ENCODE results near the gene CSNK1A1L. TPM values are rescaled to one million over a fixed set of nuclear protein-coding genes. Genes with fewer than 3 reads are reported as not detected.

Gene CSNK1A1L
- total and polyA plus RNA-seq, 2 of the 13 experiments (the other 11 are each of a cell fraction or from before 2014, with no cell fraction given), result not detected

GRCh38 chr13:37070956-37071355, 34.5 kb downstream of the CSNK1A1L start:
- FAIRE-seq (no peak), DNase-seq (ENCODE audit: low spot score) (no peak), ATAC-seq (no peak)
- Histone ChIP-seq H4K20me1 (ENCODE audit: insufficient read depth, low read length) (no peaks in the 10 kb centered on the region), H3K27ac (ENCODE audit: extremely low read length, insufficient read depth, low read length) (no peak overlapping the region), H3K36me3 (replicated peaks in 1 of 2; ENCODE audit: control insufficient read depth in 1 of 2, insufficient read depth in 2 of 2, low read length in 2 of 2) (no peaks in the 10 kb centered on the region), H3K9me3 (ENCODE audit: low read length) (no peaks in the 10 kb centered on the region), H3K4me1 (ENCODE audit: insufficient read depth, low read length) (peaks cover 15% of the 10 kb centered on the region), H3K4me2 (ENCODE audit: low read depth, low read length) (no peak overlapping the region), H2AFZ (ENCODE audit: low read length) (no peak overlapping the region), H3K4me3 (replicated peaks in 1 of 3; ENCODE audit: insufficient read depth in 1 of 3, low read depth in 2 of 3, low read length in 3 of 3) (no peak overlapping the region), H3K27me3 (ENCODE audit: control insufficient read depth in 1 of 2, insufficient read depth in 2 of 2, low read length in 2 of 2) (peaks cover 0 to 11% of the 10 kb centered on the region in 2 experiments; a peak in 1 of 5 replicates), H3K9ac (ENCODE audit: insufficient read depth, low read depth, low read length) (no peak overlapping the region), H3K79me2 (ENCODE audit: insufficient read depth, low read length) (no peaks in the 10 kb centered on the region)
- BruUV-seq (replicated peaks), result no TSS peak
- 72% methylated on average over 5 of the region's 7 CpGs for WGBS (ENCODE audit: low lambda C conversion rate)
- TF ChIP-seq GABPA (IDR thresholded peaks at IDR 0.05; ENCODE audit: low read depth, low read length) (no peak), GABPA (CRISPR knock-in tag; IDR thresholded peaks at IDR 0.05; ENCODE audit: low read depth) (no peak), ELF3 (CRISPR knock-in tag; IDR thresholded peaks at IDR 0.05) (no peak), ATF4 (CRISPR knock-in tag; IDR thresholded peaks at IDR 0.05) (no peak), DPF2 (CRISPR knock-in tag; IDR thresholded peaks at IDR 0.05; ENCODE audit: borderline replicate concordance, low read depth) (no peak), ZNF546 (CRISPR knock-in tag; conservative IDR thresholded peaks at IDR 0.05) (no peak), ARID4A (CRISPR knock-in tag; IDR thresholded peaks at IDR 0.05; ENCODE audit: borderline replicate concordance) (no peak), SOX13 (IDR thresholded peaks at IDR 0.05) (no peak), SOX13 (CRISPR knock-in tag; conservative IDR thresholded peaks at IDR 0.05 in 1 of 2, IDR thresholded peaks at IDR 0.05 in 1 of 2) (no peak), MYPOP (CRISPR knock-in tag; IDR thresholded peaks at IDR 0.05) (no peak), MXI1 (IDR thresholded peaks at IDR 0.05; ENCODE audit: borderline replicate concordance, low read depth, low read length) (no peak)
- ChIA-PET POLR2A (no interaction called here), CTCF (ENCODE audit: low intra/inter-chr PET ratio, low total read pairs) (no interaction called here)
- intact Hi-C loops (cut with micrococcal nuclease; ENCODE audit: unreplicated experiment) (loop anchor here (5.0 kb wide), 1 partner anchor 1511 kb away; no protein-coding TSS in a partner anchor), in situ Hi-C loops (cut with HindIII; ENCODE audit: extremely low pct_ligation_motif_present, low pct_unique_long_range_greater_than_20kb) (no loop called here)
